Measurements from ENCODE around the gene SRGAP2C. TPM values are rescaled to one million over a fixed set of nuclear protein-coding genes. Genes with fewer than 3 reads are reported as not detected.
"Not testable (repeated sequence)": the region's sequence is repeated elsewhere in the genome, so short reads cannot be mapped to it uniquely, and the experiment has no call there.

The SRGAP2C gene
- total RNA-seq, 1 donor from 2014 or later: 23.8 TPM

GRCh38 chr1:121187914-121188313, 3.1 kb downstream of the SRGAP2C start:
- not testable (repeated sequence) for DNase-seq

- not testable (repeated sequence) for DNase-seq
Observed at GRCh38 chr1:121192512-121192911, 7.7 kb downstream of the SRGAP2C start.

- DNase-seq: not testable (repeated sequence)
Observed at GRCh38 chr1:121197095-121197882, 12.5 kb downstream of the SRGAP2C start.

- not testable (repeated sequence) for DNase-seq
Observed at GRCh38 chr1:121199763-121200162, 15.0 kb downstream of the SRGAP2C start.

- not testable (repeated sequence) for DNase-seq
Observed at GRCh38 chr1:121200232-121200631, 15.5 kb downstream of the SRGAP2C start.

GRCh38 chr1:121200985-121201981, 16.5 kb downstream of the SRGAP2C start:
- not testable (repeated sequence) for DNase-seq

- not testable (repeated sequence) for DNase-seq
Observed at GRCh38 chr1:121202986-121203385, 18.2 kb downstream of the SRGAP2C start.

- DNase-seq: not testable (repeated sequence)
Observed at GRCh38 chr1:121205786-121206711, 21.3 kb downstream of the SRGAP2C start.

- DNase-seq: not testable (repeated sequence)
Observed at GRCh38 chr1:121207328-121207727, 22.6 kb downstream of the SRGAP2C start.

- not testable (repeated sequence) for DNase-seq
Observed at GRCh38 chr1:121208375-121208774, 23.6 kb downstream of the SRGAP2C start.

- not testable (repeated sequence) for DNase-seq
Observed at GRCh38 chr1:121210778-121211177, 26.0 kb downstream of the SRGAP2C start.

- peak; percentile 46 for DNase-seq
Observed at GRCh38 chr1:121213491-121213890, 28.7 kb downstream of the SRGAP2C start.

GRCh38 chr1:121214544-121215156, 29.9 kb downstream of the SRGAP2C start:
- not testable (repeated sequence) for DNase-seq

- not testable (repeated sequence) for DNase-seq
Observed at GRCh38 chr1:121215699-121216417, 31.1 kb downstream of the SRGAP2C start.

GRCh38 chr1:121216676-121217075, 31.9 kb downstream of the SRGAP2C start:
- not testable (repeated sequence) for DNase-seq

GRCh38 chr1:121221770-121222169, 37.0 kb downstream of the SRGAP2C start:
- DNase-seq: not testable (repeated sequence)

- DNase-seq: not testable (repeated sequence)
Observed at GRCh38 chr1:121224714-121225113, 39.9 kb downstream of the SRGAP2C start.

- not testable (repeated sequence) for DNase-seq
Observed at GRCh38 chr1:121226295-121226904, 41.6 kb downstream of the SRGAP2C start.

- DNase-seq: not testable (repeated sequence)
Observed at GRCh38 chr1:121226925-121227324, 42.1 kb downstream of the SRGAP2C start.
